HG03558 (cell line): Measurements from ENCODE around the gene SLC7A6OS.

Experiments used
- ATAC-seq: cut with Tn5 transposase; IDR thresholded peaks from one replicate; pipeline ENCODE4 v1.9.1; 2021; ENCODE audit warnings: moderate number of reproducible peaks; ENCODE audit not compliant: unreplicated experiment; ENCODE audit errors: extremely low read depth

Gene SLC7A6OS

GRCh38 chr16:68310774-68311511, at the start of gene SLC7A6OS, which contains the start of gene PRMT7:
TSS of gene SLC7A6OS (minus strand) at chr16:68310946. CDS start at chr16:68310926, 20 bp downstream.
TSS of gene PRMT7 (plus strand) at chr16:68311019. CDS start at chr16:68315980, 4,961 bp downstream.
- ATAC-seq, result peak; percentile 85

GRCh38 chr16:68359398-68360191, 48.8 kb upstream of the SLC7A6OS start:
- ATAC-seq, result no peak

- ATAC-seq, result no peak
Observed at GRCh38 chr16:68358951-68359350, 48.2 kb upstream of the SLC7A6OS start.

- ATAC-seq, result no peak
Observed at GRCh38 chr16:68357923-68358322, 47.2 kb upstream of the SLC7A6OS start.

- no peak for ATAC-seq
Observed at GRCh38 chr16:68357521-68357922, 46.8 kb upstream of the SLC7A6OS start.

- ATAC-seq, result no peak
Observed at GRCh38 chr16:68356919-68357286, 46.2 kb upstream of the SLC7A6OS start.

- peak; percentile 58 for ATAC-seq
Observed at GRCh38 chr16:68356249-68356918, 45.6 kb upstream of the SLC7A6OS start.

- no peak for ATAC-seq
Observed at GRCh38 chr16:68355447-68356248, 44.9 kb upstream of the SLC7A6OS start.

- no peak for ATAC-seq
Observed at GRCh38 chr16:68354816-68355215, 44.1 kb upstream of the SLC7A6OS start.

- ATAC-seq, result no peak
Observed at GRCh38 chr16:68353366-68353765, 42.6 kb upstream of the SLC7A6OS start.

- ATAC-seq, result no peak
Observed at GRCh38 chr16:68351991-68352431, 41.3 kb upstream of the SLC7A6OS start.

GRCh38 chr16:68351463-68351862, 40.7 kb upstream of the SLC7A6OS start:
- no peak for ATAC-seq

- ATAC-seq, result no peak
Observed at GRCh38 chr16:68350813-68351350, 40.1 kb upstream of the SLC7A6OS start.

GRCh38 chr16:68349838-68350410, 39.2 kb upstream of the SLC7A6OS start:
- ATAC-seq, result no peak

- ATAC-seq, result no peak
Observed at GRCh38 chr16:68348639-68349445, 38.1 kb upstream of the SLC7A6OS start.

GRCh38 chr16:68347605-68348004, 36.9 kb upstream of the SLC7A6OS start:
- no peak for ATAC-seq

- no peak for ATAC-seq
Observed at GRCh38 chr16:68346892-68347480, 36.2 kb upstream of the SLC7A6OS start.

GRCh38 chr16:68345958-68346635, 35.4 kb upstream of the SLC7A6OS start:
- ATAC-seq, result no peak
